GM18951 (cell line): Measurements from ENCODE around the gene CENPE.
A peak's percentile ranks its signal among the peaks of the same experiment; 100 is the strongest.
"Not testable (repeated sequence)": the region's sequence is repeated elsewhere in the genome, so short reads cannot be mapped to it uniquely, and the experiment has no call there.

Source experiments
- POLR2A ChIP-seq: IDR thresholded peaks from 4 replicates; pipeline ENCODE4 v1.6.1; 2011; ENCODE audit warnings: mild to moderate bottlenecking; ENCODE audit not compliant: insufficient read length, insufficient read depth; ENCODE audit errors: extremely low read depth
- in situ Hi-C: fragments of 300-500 bp; cut with MboI; formaldehyde crosslinking; loops from one replicate; pipeline ENCODE4 v1.12.0; 2022; ENCODE audit warnings: low sequenced_read_pairs, mixed read lengths, inconsistent platforms; ENCODE audit not compliant: unreplicated experiment

The CENPE gene

GRCh38 chr4:103198111-103198765 is at the start of gene CENPE:
CENPE (minus strand) TSS chr4:103198343; CDS start chr4:103198319, 24 bp downstream.
- in situ Hi-C loops = no loop called here
- peak; percentile 71 for TF ChIP-seq POLR2A

- in situ Hi-C loops = no loop called here
- no peak for TF ChIP-seq POLR2A
Observed at GRCh38 chr4:103244251-103244650, 46.1 kb upstream of the CENPE start.

- in situ Hi-C loops = not testable (repeated sequence)
Observed at GRCh38 chr4:103230938-103231337, 32.8 kb upstream of the CENPE start.

GRCh38 chr4:103223556-103223955 is 25.4 kb upstream of the CENPE start:
- in situ Hi-C loops = loop anchor here (25.0 kb wide), 1 partner anchor 564 kb away; no protein-coding TSS in a partner anchor

GRCh38 chr4:103207673-103208072 is 9.5 kb upstream of the CENPE start:
- in situ Hi-C loops = loop anchor here (25.0 kb wide), 1 partner anchor 580 kb away; no protein-coding TSS in a partner anchor
- TF ChIP-seq POLR2A = no peak

- in situ Hi-C loops = loop anchor here (25.0 kb wide), 1 partner anchor 583 kb away; no protein-coding TSS in a partner anchor
- TF ChIP-seq POLR2A = no peak
Observed at GRCh38 chr4:103204111-103204510, 6.0 kb upstream of the CENPE start.

GRCh38 chr4:103201724-103202123 is 3.6 kb upstream of the CENPE start:
- no peak for TF ChIP-seq POLR2A
- in situ Hi-C loops = loop anchor here (25.0 kb wide), 1 partner anchor 586 kb away; no protein-coding TSS in a partner anchor

- no peak for TF ChIP-seq POLR2A
- in situ Hi-C loops = loop anchor here (25.0 kb wide), 1 partner anchor 586 kb away; no protein-coding TSS in a partner anchor
Observed at GRCh38 chr4:103201253-103201652, 3.1 kb upstream of the CENPE start.

- TF ChIP-seq POLR2A = no peak
- in situ Hi-C loops = no loop called here
Observed at GRCh38 chr4:103199009-103199408, 866 bp upstream of the CENPE start.

GRCh38 chr4:103197765-103198110 is 405 bp downstream of the CENPE start:
- in situ Hi-C loops = no loop called here
- TF ChIP-seq POLR2A = no peak

GRCh38 chr4:103193457-103193856 is 4.7 kb downstream of the CENPE start:
- in situ Hi-C loops = no loop called here
- TF ChIP-seq POLR2A = no peak

GRCh38 chr4:103171006-103171405 is 27.1 kb downstream of the CENPE start:
- in situ Hi-C loops = no loop called here
- no peak for TF ChIP-seq POLR2A

- in situ Hi-C loops = not testable (repeated sequence)
Observed at GRCh38 chr4:103169750-103170149, 28.4 kb downstream of the CENPE start.

- TF ChIP-seq POLR2A = no peak
- in situ Hi-C loops = no loop called here
Observed at GRCh38 chr4:103168993-103169392, 29.1 kb downstream of the CENPE start.

- no peak for TF ChIP-seq POLR2A
- in situ Hi-C loops = no loop called here
Observed at GRCh38 chr4:103162176-103162575, 36.0 kb downstream of the CENPE start.
